HCT116 (cell line): ENCODE results near the gene HJURP. TPM values are rescaled to one million over a fixed set of nuclear protein-coding genes. Genes with fewer than 3 reads are reported as not detected.

ENCODE experiments used
- ATAC-seq: fragments of 200-7000 bp; cut with Tn5 transposase; 2 replicates; pipeline ENCODE4 v1.9.1; 2020; ENCODE audit warnings: mild to moderate bottlenecking, moderate library complexity
- BruUV-seq: library from RNA; stranded (reverse); fragments of 400-500 nt; replicated peaks from 2 replicates; lab custom pipeline; 2021; lab: Mats Ljungman, UMichigan
- CTCF ChIA-PET: fragments of 300-600 bp; sonication (Branson Sonifier 250); formaldehyde crosslinking; loops from one replicate; lab custom pipeline; 2021; ENCODE audit warnings: antibody characterized with exemption; lab: Charles Lee
- POLR2A ChIA-PET: fragments of 300-600, 350-600 bp; sonication (Branson Sonifier 250); formaldehyde crosslinking; loops from one replicate; lab custom pipeline; 2021; ENCODE audit warnings: antibody characterized with exemption; lab: Charles Lee
- RAD21 ChIA-PET, 2 experiments: fragments of 300-600 bp; sonication (Branson Sonifier 250); formaldehyde crosslinking; loops; one replicate each; lab custom pipeline; 2023; ENCODE audit warnings: low total read pairs in 2 of 2; ENCODE audit not compliant: uncharacterized antibody in 2 of 2, unreplicated experiment in 2 of 2, low non-redundant PET in 1 of 2; lab: Charles Lee
- DNase-seq: peaks from one replicate; pipeline ENCODE4 v3.0.0-alpha.2; 2010; ENCODE audit warnings: low read depth, low spot score
- H2AFZ ChIP-seq: fragments of 200-600 bp; shearing (Covaris generic), sonication (generic); 2 replicates; pipeline ENCODE4 v1.6.1; 2017; ENCODE audit warnings: low read depth, mixed run types, mixed read lengths, antibody characterized with exemption, low read length; ENCODE audit not compliant: poor library complexity, severe bottlenecking
- H3K27ac ChIP-seq: 2 replicates; pipeline ENCODE4 v1.5.1; 2012; ENCODE audit warnings: low read depth, low read length
- H3K27me3 ChIP-seq: fragments of 200-600 bp; sonication (generic); 2 replicates; pipeline ENCODE4 v1.6.1; 2016; ENCODE audit warnings: mixed run types, low read length, mixed read lengths; ENCODE audit not compliant: insufficient read depth
- H3K36me3 ChIP-seq, 2 experiments: fragments of 200-500 bp in 1 of 2; fragments of 200-600 bp in 1 of 2; sonication (Bioruptor generic) in 1 of 2; sonication (generic) in 1 of 2; 2 replicates each; pipeline versions ENCODE4 v1.5.1 to v1.6.1; 2014 to 2016; ENCODE audit warnings: low read length in 2 of 2, inconsistent platforms in 1 of 2, mixed read lengths in 1 of 2, mixed run types in 1 of 2; ENCODE audit not compliant: insufficient read depth in 2 of 2, control insufficient read depth in 1 of 2
- H3K4me1 ChIP-seq, 2 experiments: fragments of 200-600 bp in 1 of 2; sonication (generic) in 1 of 2; 2 replicates each; pipeline versions ENCODE4 v1.5.1 to v1.6.1; 2012 to 2017; ENCODE audit warnings: low read length in 2 of 2, inconsistent platforms in 1 of 2, mild to moderate bottlenecking in 1 of 2, mixed read lengths in 1 of 2, mixed run types in 1 of 2, moderate library complexity in 1 of 2; ENCODE audit not compliant: insufficient read depth in 2 of 2, control insufficient read depth in 1 of 2
- H3K4me2 ChIP-seq: fragments of 200-600 bp; sonication (generic); 2 replicates; pipeline ENCODE4 v1.6.1; 2017; ENCODE audit warnings: mixed run types, low read length, mixed read lengths
- H3K4me3 ChIP-seq, 2 experiments: fragments of 200-600 bp in 1 of 2; sonication (generic) in 1 of 2; replicated peaks in 1 of 2; 2 replicates each; pipeline ENCODE4 v1.5.1; 2011 to 2016; ENCODE audit warnings: low read length in 2 of 2, control low read depth in 1 of 2, low read depth in 1 of 2, mild to moderate bottlenecking in 1 of 2, mixed read lengths in 1 of 2, mixed run types in 1 of 2
- H3K79me2 ChIP-seq: fragments of 200-600 bp; sonication (generic); 2 replicates; pipeline ENCODE4 v1.6.1; 2017; ENCODE audit warnings: mild to moderate bottlenecking, mixed run types, low read length, moderate library complexity, mixed read lengths; ENCODE audit not compliant: insufficient read depth
- H3K9ac ChIP-seq: fragments of 200-600 bp; sonication (generic); 2 replicates; pipeline ENCODE4 v1.6.1; 2016; ENCODE audit warnings: low read length, mixed read lengths
- H3K9me2 ChIP-seq: fragments of 200-600 bp; sonication (generic), shearing (Covaris generic); 2 replicates; pipeline ENCODE4 v1.6.1; 2017; ENCODE audit warnings: mixed run types, mild to moderate bottlenecking, moderate library complexity; ENCODE audit not compliant: insufficient read depth
- H3K9me3 ChIP-seq, 2 experiments: fragments of 200-500 bp in 1 of 2; fragments of 200-600 bp in 1 of 2; sonication (Bioruptor generic) in 1 of 2; sonication (generic) in 1 of 2; 2 replicates each; pipeline ENCODE4 v1.6.1; 2014 to 2017; ENCODE audit warnings: low read length in 2 of 2, mixed read lengths in 2 of 2, inconsistent platforms in 1 of 2, low read depth in 1 of 2, mild to moderate bottlenecking in 1 of 2, mixed run types in 1 of 2, moderate library complexity in 1 of 2; ENCODE audit not compliant: control insufficient read depth in 1 of 2, insufficient read depth in 1 of 2
- H4K20me1 ChIP-seq: fragments of 200-600 bp; sonication (generic), shearing (Covaris generic); 2 replicates; pipeline ENCODE4 v1.6.1; 2017; ENCODE audit warnings: mixed run types, mild to moderate bottlenecking, moderate library complexity; ENCODE audit not compliant: insufficient read depth
- EGR1 ChIP-seq: IDR thresholded peaks from 2 replicates; pipeline ENCODE4 v1.6.1; 2012; ENCODE audit warnings: low read depth
- ELF1 ChIP-seq: IDR thresholded peaks from 2 replicates; pipeline ENCODE4 v1.6.1; 2012; ENCODE audit warnings: low read depth, borderline replicate concordance
- EZH2 ChIP-seq: fragments of 200-600 bp; sonication (generic); IDR thresholded peaks from 2 replicates; pipeline ENCODE4 v1.6.1; 2017; ENCODE audit warnings: antibody characterized with exemption, mixed run types
- JUND ChIP-seq: IDR thresholded peaks from 2 replicates; pipeline ENCODE4 v1.6.1; 2012
- POLR2AphosphoS5 ChIP-seq: IDR thresholded peaks from 2 replicates; pipeline ENCODE4 v1.6.1; 2011; ENCODE audit warnings: mild to moderate bottlenecking, low read depth, low read length, moderate library complexity
- REST ChIP-seq: IDR thresholded peaks from 2 replicates; pipeline ENCODE4 v1.6.1; 2012; ENCODE audit warnings: low read depth
- SIN3A ChIP-seq: IDR thresholded peaks from 2 replicates; pipeline ENCODE4 v1.6.1; 2012; ENCODE audit warnings: low read depth
- YY1 ChIP-seq: IDR thresholded peaks from 2 replicates; pipeline ENCODE4 v1.6.1; 2011; ENCODE audit warnings: low read length, low read depth, moderate library complexity, mild to moderate bottlenecking; ENCODE audit not compliant: insufficient replicate concordance; ENCODE audit errors: extremely low read depth
- ZFX ChIP-seq: fragments of 450-650 bp; IDR thresholded peaks from 2 replicates; pipeline ENCODE4 v1.6.1; 2017
- ZNF274 ChIP-seq: fragments of 200-500 bp; sonication (Bioruptor generic); IDR thresholded peaks from 2 replicates; pipeline ENCODE4 v1.6.1; 2014; ENCODE audit warnings: mild to moderate bottlenecking, low read depth, low read length, inconsistent platforms
- intact Hi-C: fragments of 100-400 bp; cut with micrococcal nuclease; formaldehyde crosslinking; loops from 2 replicates; pipeline ENCODE4 v1.10.0; 2022
- total RNA-seq: library from RNA; stranded (reverse); gene quantifications from one replicate; pipeline ENCODE4 v1.2.1, GENCODE V29; 2021; ENCODE audit not compliant: unreplicated experiment
- TF ChIP-seq, protein P1 (sequence below): IDR thresholded peaks from 2 replicates; pipeline ENCODE4 v1.6.1; 2012

The HJURP gene
- total RNA-seq, 1 experiment from 2014 or later: 64.1 TPM

GRCh38 chr2:233817995-233818638 lies 36.2 kb downstream of the HJURP start:
- Histone ChIP-seq H3K27me3 (no peaks in the 10 kb centered on the region), H3K27ac (no peak overlapping the region), H3K36me3 (no peaks in the 10 kb centered on the region), H3K4me1 (no peaks in the 10 kb centered on the region), H3K9ac (no peak overlapping the region), H2AFZ (no peak overlapping the region), H3K4me2 (no peak overlapping the region), H3K4me3 (no peak overlapping the region), H3K9me2 (no peaks in the 10 kb centered on the region), H3K79me2 (no peaks in the 10 kb centered on the region), H4K20me1 (no peaks in the 10 kb centered on the region), H3K9me3 (no peaks in the 10 kb centered on the region)
- TF ChIP-seq POLR2AphosphoS5 (no peak), EZH2 (no peak), REST (no peak), SIN3A (no peak), ELF1 (no peak), YY1 (no peak), ZNF274 (no peak), ZFX (no peak), JUND (no peak), EGR1 (no peak)
- TF ChIP-seq, protein P1, sequence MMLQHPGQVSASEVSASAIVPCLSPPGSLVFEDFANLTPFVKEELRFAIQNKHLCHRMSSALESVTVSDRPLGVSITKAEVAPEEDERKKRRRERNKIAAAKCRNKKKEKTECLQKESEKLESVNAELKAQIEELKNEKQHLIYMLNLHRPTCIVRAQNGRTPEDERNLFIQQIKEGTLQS: no peak
- ATAC-seq: no peak
- DNase-seq: no peak
- POLR2A ChIA-PET: no interaction called here
- no TSS peak for BruUV-seq
- intact Hi-C loops: no loop called here
- RAD21 ChIA-PET: no interaction called here
- CTCF ChIA-PET: no interaction called here
